H1 (cell line): ENCODE measurements around the gene ZNF358. TPM values are rescaled to one million over a fixed set of nuclear protein-coding genes. Genes with fewer than 3 reads are reported as not detected.

Source experiments
- POLR2AphosphoS5 ChIP-seq: IDR thresholded peaks from 2 replicates; pipeline ENCODE4 v1.6.1; 2011; ENCODE audit warnings: low read depth, low read length
- RAD21 ChIP-seq, 2 experiments: IDR thresholded peaks in 1 of 2; conservative IDR thresholded peaks in 1 of 2; 2 replicates each; pipeline ENCODE4 v1.6.1; 2011; ENCODE audit warnings: low read depth in 2 of 2, low read length in 2 of 2, improper control_type of control experiment in 1 of 2, inconsistent platforms in 1 of 2, mild to moderate bottlenecking in 1 of 2, moderate library complexity in 1 of 2
- ZNF274 ChIP-seq: IDR thresholded peaks from 2 replicates; pipeline ENCODE4 v1.7.0; 2012; ENCODE audit warnings: low read length, borderline replicate concordance; ENCODE audit errors: extremely low read depth
- polyA plus RNA-seq, 7 experiments: library from polyadenylated mRNA; depleted of rRNA in 3 of 7; stranded (reverse) in 5 of 7; unstranded in 2 of 7; fragments of >200 nt in 5 of 7; fragments of 200-250 nt in 2 of 7; gene quantifications; 1 replicate in 5 of 7; 2 replicates in 1 of 7; 4 replicates in 1 of 7; pipeline versions ENCODE4 v1.2.1 to v1.2.3, GENCODE V29; 2011 to 2013; ENCODE audit warnings: missing spikeins in 2 of 7, mixed read lengths in 2 of 7
- total RNA-seq: library from RNA; stranded (reverse); fragmentation: NEBNext Ultra II Directional; extraction: Animal tissue kit (Norgen Biotek cat#: 25700); gene quantifications from 2 replicates; pipeline ENCODE4 v1.2.1, GENCODE V29; 2021
- TF ChIP-seq, protein P1 (sequence below): fragments of 300-600 bp; sonication (generic); IDR thresholded peaks from 2 replicates; pipeline ENCODE4 v1.7.1; 2012; ENCODE audit warnings: low read length, moderate library complexity, mild to moderate bottlenecking, inconsistent platforms; ENCODE audit not compliant: insufficient replicate concordance

Gene ZNF358
- total and polyA plus RNA-seq, 2 of the 8 experiments (the other 6 are each of a cell fraction or from before 2014, with no cell fraction given) = 40.0 to 60.3 TPM

DNA sequence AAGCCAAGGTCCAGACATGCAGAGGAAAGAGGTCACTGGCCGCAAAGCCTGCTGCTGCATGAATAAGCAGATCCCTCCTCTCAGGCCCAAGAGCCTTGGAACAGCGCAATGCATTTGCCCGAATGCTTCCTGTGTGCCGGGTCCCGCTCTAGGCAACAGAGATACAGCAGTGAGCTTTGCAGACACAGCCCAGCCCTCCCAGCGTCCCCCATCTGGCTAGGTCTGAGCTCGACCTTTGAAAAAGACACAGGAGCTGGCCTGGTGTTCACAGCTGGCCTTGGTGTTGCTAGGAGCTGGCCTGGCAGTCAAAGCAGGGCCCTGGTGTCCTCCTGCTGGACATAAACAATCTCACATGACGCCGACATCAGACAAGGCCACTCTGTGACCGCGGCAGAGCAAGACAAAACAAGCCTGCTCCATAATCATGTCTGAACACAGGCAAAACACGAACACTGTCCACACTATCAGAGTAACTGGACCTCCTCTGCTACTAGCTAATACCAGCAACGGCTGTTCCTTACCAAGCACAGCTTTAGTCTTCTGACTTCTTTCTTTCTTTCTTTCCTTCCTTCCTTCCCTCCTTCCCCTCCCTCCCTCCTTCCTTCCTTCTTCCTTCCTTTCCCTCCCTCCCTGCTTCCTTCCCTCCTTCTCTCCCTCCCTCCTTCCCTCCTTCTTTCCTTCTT lies 21.3 kb upstream of the ZNF358 start (continued):
- TF ChIP-seq, protein P1, sequence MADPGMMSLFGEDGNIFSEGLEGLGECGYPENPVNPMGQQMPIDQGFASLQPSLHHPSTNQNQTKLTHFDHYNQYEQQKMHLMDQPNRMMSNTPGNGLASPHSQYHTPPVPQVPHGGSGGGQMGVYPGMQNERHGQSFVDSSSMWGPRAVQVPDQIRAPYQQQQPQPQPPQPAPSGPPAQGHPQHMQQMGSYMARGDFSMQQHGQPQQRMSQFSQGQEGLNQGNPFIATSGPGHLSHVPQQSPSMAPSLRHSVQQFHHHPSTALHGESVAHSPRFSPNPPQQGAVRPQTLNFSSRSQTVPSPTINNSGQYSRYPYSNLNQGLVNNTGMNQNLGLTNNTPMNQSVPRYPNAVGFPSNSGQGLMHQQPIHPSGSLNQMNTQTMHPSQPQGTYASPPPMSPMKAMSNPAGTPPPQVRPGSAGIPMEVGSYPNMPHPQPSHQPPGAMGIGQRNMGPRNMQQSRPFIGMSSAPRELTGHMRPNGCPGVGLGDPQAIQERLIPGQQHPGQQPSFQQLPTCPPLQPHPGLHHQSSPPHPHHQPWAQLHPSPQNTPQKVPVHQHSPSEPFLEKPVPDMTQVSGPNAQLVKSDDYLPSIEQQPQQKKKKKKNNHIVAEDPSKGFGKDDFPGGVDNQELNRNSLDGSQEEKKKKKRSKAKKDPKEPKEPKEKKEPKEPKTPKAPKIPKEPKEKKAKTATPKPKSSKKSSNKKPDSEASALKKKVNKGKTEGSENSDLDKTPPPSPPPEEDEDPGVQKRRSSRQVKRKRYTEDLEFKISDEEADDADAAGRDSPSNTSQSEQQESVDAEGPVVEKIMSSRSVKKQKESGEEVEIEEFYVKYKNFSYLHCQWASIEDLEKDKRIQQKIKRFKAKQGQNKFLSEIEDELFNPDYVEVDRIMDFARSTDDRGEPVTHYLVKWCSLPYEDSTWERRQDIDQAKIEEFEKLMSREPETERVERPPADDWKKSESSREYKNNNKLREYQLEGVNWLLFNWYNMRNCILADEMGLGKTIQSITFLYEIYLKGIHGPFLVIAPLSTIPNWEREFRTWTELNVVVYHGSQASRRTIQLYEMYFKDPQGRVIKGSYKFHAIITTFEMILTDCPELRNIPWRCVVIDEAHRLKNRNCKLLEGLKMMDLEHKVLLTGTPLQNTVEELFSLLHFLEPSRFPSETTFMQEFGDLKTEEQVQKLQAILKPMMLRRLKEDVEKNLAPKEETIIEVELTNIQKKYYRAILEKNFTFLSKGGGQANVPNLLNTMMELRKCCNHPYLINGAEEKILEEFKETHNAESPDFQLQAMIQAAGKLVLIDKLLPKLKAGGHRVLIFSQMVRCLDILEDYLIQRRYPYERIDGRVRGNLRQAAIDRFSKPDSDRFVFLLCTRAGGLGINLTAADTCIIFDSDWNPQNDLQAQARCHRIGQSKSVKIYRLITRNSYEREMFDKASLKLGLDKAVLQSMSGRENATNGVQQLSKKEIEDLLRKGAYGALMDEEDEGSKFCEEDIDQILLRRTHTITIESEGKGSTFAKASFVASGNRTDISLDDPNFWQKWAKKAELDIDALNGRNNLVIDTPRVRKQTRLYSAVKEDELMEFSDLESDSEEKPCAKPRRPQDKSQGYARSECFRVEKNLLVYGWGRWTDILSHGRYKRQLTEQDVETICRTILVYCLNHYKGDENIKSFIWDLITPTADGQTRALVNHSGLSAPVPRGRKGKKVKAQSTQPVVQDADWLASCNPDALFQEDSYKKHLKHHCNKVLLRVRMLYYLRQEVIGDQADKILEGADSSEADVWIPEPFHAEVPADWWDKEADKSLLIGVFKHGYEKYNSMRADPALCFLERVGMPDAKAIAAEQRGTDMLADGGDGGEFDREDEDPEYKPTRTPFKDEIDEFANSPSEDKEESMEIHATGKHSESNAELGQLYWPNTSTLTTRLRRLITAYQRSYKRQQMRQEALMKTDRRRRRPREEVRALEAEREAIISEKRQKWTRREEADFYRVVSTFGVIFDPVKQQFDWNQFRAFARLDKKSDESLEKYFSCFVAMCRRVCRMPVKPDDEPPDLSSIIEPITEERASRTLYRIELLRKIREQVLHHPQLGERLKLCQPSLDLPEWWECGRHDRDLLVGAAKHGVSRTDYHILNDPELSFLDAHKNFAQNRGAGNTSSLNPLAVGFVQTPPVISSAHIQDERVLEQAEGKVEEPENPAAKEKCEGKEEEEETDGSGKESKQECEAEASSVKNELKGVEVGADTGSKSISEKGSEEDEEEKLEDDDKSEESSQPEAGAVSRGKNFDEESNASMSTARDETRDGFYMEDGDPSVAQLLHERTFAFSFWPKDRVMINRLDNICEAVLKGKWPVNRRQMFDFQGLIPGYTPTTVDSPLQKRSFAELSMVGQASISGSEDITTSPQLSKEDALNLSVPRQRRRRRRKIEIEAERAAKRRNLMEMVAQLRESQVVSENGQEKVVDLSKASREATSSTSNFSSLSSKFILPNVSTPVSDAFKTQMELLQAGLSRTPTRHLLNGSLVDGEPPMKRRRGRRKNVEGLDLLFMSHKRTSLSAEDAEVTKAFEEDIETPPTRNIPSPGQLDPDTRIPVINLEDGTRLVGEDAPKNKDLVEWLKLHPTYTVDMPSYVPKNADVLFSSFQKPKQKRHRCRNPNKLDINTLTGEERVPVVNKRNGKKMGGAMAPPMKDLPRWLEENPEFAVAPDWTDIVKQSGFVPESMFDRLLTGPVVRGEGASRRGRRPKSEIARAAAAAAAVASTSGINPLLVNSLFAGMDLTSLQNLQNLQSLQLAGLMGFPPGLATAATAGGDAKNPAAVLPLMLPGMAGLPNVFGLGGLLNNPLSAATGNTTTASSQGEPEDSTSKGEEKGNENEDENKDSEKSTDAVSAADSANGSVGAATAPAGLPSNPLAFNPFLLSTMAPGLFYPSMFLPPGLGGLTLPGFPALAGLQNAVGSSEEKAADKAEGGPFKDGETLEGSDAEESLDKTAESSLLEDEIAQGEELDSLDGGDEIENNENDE = no peak
- no peak for TF ChIP-seq POLR2AphosphoS5
- TF ChIP-seq RAD21 (IDR thresholded peaks at IDR 0.05 in 1 of 2, conservative IDR thresholded peaks at IDR 0.05 in 1 of 2; ENCODE audit: low read depth in 2 of 2, low read length in 2 of 2) = no peak
- no peak for TF ChIP-seq ZNF274
